GM19240 (cell line): ENCODE data around the gene ECPAS.
"Not testable (repeated sequence)": the region's sequence is repeated elsewhere in the genome, so short reads cannot be mapped to it uniquely, and the experiment has no call there.

Source experiments
- DNase-seq: peaks from one replicate; pipeline ENCODE4 v3.0.0; 2011; ENCODE audit warnings: low spot score; ENCODE audit not compliant: insufficient read length

The ECPAS gene

DNA sequence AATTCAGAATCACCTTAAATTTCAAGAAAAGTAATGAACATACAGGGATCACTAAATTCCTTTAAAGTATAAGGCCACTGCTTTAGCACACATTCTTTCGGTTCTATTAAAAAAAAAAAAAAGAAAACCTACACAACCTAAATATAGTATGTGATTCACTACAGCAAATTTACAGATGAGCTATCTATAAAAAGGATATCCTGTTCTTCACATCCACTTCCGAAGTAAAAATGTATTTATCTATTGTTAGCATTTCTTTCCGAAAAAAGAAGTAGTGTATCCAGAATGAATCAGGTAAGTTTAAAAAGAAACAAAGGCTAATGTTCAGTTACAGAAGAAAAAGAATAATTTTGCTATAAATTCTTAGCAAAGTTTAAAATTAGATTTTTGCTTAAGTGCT lies 70.2 kb downstream of the ECPAS start:
- no peak for DNase-seq

DNA sequence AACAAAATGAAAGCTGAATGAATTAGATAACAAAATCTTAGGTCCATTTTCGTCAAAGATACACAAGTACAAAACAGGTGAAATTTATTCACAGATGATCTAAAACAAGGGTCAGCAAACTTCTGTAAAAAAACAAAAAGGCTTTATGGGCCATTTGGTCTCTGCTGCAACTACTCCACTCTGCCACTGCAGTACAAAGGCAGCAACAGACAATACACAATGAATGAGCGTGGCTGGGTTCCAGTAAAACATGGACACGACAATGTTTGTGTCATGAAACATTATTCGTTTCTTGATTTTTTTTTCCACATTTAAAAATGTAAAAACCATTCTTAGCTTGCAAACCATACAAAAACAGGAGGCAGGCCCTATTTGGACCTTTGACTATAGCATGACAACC lies 71.9 kb downstream of the ECPAS start:
- no peak for DNase-seq

DNA sequence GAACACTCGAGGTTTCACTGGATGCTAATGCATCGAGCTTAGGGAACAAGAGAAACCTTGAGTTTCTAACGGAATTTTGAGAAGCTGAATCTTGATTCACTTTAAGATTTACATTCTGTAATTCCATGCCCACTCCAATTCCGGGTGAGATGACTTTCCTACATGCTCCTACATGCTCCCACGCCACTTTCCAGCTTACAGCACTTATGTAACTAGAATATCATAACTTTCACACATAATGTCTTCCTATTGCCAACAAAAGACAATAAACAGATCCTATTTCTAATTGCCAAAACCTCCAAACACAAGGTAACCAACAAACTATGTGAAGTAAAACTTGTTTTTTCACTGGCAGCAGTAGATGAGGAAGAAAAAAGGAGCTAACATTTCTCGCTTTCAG lies 72.9 kb downstream of the ECPAS start:
- no peak for DNase-seq

DNA sequence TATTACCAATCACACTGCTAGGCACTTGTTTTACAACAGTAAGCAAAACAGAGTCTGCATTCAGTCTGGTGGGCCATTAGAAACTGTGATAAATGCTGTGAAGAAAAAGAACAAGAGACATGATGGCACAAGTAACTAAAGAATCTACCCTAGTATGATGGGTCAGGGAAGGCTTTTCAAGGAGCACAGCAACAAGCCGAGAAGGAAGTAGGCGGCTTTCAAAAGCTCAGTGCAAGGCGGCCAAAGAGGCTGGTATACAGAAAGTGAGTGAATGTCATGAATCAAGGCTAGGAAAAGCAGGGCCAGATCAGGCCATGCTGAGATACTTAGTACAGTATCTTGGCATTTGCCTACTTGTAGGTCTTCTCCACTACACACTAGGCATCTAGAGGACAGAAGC lies 76.4 kb downstream of the ECPAS start:
- no peak for DNase-seq

DNA sequence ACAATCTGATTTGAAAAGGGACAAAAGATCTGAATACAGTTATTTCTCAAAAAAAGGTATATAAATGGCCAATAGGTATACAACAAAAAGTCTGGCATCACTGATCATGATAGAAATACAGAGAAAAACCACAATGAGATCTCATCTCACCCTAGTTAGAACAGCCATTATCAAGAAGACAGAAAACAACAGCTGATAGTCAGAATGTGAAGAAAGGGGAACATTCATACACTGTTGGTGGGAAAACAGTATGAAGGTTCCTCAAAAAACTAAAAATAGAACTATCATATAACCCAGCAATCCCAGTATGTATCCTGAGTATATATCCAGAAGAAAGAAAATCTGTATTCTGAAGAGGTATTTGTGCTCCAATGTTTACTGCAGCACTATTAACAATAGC lies 78.5 kb downstream of the ECPAS start:
- no peak for DNase-seq

DNA sequence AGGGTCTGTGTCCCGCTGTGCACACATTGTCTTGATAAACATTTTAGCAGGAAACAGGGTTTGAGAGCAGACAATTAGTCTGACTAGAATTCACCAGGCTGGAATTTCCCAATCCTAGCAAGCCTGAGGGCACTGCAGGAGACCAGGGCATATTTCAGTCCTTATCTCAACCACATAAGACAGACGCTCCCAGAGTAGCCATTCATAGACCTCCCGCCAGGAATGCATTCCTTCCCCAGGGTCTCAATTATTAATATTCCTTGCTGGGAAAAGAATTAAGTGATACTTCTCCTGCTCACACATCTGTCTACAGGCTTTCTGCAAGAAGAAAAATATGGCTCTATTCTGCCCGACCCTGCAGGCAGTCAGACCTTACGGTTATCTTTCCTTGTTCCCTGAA lies 82.7 kb downstream of the ECPAS start:
- not testable (repeated sequence) for DNase-seq

DNA sequence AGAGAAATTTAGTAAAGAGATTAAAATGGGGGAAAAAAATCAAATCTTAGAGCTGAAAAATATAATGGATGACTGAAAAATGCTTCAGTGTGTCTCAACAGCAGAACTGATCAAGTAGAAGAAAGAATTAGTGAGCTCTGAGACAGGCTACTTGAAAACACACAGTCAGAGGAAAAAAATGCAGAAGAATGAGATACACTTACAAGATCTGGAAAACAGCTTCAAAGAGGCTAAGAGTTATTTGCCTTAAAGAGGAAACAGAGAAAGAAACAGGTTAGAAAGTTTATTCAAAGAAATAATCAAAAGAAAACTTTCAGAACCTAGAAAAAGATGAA lies 83.7 kb downstream of the ECPAS start:
- no peak for DNase-seq

DNA sequence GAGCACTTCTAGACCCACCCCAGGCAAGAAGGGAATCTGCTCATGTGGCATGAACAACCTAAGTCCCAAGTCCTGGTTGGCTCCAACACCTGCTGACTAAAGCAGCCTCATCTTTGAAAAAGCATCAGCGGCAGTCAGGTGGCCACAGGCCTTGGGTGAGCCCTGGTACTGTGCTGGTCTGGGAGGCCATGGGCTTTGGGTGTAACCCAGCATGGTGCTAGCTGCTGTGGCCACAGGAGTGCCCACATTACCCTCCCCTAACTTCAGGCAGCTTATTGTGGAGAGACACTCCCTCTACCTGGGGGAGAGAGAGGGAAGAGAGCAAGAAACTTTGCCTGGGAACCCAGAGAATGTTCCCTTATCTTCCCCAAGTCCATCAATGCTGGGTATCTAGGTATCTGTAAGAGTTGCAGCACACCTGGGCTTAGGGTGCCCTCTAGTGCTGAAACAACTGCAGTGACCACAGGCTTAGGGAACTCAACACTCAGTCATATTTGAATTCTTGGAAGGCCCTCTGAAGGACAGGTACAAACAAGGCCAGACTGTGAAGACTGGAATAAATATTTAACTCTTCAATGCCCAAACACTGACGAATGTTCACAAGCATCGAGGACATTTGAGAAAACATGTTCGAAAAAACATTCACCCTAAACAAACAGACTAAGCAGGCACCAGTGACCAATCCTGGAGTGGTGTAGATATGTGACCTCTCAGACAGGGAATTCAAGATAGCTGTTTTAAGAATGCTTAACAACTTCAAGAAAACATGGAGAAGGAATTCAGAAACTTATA lies 84.2 kb downstream of the ECPAS start:
- DNase-seq = no peak

DNA sequence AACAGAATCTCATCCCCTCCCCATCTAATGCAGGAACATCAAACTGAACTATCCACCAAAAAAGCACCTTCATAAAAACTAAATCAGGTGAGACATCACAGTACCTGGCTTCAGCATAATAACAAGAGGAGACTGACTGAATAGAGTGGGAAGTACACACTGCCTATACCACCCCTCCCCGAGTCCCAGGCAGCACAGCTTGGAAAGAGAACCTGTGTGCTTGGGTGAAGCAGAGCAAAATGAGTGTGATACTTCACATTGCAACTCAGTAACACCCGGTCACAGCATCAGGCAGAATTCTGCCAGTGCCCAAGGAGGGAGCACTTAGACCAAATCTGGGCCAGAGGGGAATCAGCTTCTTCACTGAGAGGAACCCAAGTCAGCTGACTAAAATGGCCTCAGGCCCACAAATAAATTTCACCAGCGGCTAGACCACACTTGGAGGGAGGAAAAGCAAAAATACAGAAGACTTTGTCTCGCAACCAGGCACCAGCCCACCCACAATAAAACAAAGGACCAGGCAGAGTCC lies 84.9 kb downstream of the ECPAS start:
- no peak for DNase-seq

DNA sequence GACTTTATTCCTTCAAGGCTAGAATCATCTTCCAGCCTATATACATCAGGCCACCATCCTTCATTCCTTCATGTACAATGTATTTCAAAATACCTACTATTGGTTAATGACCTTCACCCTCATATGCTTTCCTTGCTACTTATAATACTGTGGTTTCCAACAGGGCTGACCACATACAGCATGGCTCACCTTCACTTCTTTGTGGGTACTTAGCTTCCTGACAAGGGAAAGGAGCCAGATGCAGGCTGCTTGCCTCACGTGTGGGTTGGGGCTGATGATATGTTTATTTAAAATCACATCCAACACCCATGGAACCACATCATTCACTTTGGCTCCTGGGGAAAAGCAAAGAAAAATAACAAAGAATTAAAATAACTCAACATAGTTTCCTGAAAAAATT lies 90.2 kb downstream of the ECPAS start:
- DNase-seq = no peak

DNA sequence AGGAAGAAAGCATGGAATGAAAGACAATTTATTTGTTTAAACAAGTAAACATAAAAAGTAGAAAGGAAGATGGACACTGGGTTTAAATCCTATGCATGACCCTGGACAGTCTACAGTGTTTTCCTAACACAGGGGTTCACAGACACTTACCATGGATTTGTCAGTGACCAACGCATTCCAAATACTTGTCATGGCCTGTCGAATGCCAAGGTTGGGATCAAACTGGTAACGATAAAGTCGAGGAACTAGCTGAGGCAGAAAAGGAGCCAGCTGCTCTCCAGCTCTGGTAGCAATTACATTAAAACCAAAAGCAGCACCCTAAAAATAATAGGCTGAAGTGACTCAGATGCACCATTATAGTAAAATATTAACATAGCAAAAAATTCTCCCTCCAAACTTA lies 94.8 kb downstream of the ECPAS start:
- DNase-seq = no peak

DNA sequence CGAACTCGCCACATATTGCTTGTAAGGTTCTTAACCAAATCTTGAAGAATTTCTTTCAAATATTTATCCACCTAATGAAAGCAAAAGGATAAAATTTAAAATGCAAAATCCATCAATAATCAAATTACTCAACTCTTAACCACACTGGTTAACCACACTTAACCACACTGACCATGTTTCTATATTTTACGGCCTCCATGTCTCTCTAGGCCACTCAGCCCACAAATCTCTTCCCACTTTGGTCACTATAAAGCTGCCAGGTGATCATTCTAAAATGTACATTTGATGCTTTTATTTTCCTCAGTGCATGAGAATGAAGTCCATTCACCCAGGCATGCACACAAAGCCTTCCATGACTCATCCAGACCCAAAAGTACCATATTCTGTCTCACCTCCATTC lies 97.8 kb downstream of the ECPAS start:
- no peak for DNase-seq

DNA sequence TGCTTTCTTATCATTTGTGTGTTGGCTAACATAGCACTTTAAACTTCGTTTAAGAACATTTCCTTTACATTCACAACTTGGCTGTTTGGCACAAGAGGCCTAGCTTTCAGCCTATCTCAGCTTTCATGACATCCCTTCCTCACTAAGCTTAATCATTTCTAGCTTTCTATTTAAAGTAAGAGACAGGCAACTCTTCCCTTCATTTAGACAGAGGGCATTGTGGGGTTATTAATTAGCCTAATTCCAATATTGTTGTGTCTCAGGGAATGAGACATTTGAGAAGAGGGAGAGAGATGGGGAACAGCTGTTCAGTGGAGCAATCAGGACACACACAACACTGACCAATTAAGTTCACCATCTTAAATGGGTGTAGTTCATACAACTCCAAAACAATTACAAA lies 103.2 kb downstream of the ECPAS start:
- no peak for DNase-seq

DNA sequence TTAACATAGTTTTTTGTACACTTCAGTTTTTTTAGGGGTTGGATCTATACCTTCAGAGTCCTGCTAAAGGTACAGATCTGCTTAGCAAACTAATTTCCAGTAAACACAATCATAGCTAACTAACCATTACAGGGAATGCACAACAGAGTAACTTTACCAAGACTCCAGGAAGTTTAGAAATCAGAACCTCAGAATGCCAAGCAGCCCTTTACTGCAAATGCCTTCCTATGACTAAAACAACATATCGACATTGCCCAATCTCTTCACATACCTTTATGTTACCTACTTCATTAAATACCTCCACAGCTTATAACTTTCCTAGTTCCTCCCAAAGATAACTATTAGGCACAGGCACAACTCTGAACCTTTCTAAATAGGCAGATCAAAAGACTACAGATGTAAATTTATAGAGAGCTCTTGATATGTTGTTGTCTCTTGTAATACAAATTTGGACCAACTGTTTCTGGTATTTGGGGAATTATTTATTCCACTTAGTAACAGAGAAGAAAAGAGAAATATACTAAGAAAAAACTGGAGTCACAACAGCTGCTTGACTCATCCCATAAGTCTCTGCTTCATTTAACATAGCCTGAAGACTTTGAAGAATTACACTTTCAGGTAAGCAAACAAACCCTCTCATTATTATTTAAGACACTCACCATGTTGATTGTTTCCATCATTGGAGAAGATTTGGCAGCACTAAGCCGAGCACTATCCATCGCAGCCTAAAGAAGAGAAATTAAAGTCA lies 108.2 kb downstream of the ECPAS start:
- no peak for DNase-seq

DNA sequence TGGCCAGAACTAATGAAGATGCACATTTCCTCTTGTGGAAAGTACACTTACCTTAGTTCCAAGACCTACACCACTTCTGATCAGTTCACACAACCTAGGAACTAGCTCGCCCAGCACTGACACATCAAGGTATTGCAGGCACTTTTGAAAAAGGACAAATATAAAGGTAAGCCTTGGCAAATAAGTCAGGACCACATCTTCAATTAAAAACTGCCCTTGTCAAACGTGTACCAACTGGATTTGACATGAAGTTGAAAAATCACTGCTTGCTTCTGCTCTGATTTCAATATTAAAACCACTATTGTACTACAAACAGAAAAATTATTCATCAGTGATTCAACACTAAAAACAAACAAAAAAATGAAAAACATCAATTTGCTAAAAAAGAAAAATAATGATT lies 109.1 kb downstream of the ECPAS start:
- DNase-seq = no peak

DNA sequence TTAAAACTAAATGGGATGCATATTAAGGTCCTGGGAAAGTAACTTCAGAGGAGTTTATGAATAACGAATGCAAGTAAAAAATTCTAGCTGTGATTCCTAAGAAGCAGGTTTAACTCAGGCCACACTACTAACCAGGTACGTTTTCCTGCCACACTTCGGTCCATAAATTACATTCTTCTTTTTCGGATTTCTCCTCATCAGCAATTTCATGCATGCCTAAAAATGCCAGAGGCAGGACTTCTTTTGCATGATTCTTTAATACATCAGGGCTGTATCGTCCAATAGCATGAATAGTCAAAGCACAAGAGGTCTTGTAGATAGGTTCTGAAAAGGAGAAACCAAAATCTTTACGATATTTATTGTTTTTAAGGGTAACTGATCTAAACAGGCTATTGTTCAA lies 111.9 kb downstream of the ECPAS start:
- no peak for DNase-seq

DNA sequence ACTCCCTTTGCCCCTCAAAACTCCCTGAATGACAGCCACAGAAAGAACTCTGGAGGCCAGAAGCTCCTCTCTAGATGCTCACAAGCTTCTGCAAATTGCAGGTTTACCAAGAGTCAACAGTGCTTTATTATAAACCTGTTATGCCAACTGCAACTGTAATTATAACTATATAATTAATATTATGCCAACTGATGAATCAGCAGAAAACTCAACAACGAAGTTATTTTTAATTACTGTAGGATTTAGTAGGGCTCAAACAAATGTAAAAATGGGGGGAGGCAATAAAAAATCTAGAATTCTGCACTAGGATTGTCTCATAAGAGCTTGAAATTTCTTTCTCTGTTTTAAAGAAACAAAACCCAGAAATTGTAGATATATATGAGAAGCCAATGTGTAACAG lies 117.2 kb downstream of the ECPAS start:
- no peak for DNase-seq

DNA sequence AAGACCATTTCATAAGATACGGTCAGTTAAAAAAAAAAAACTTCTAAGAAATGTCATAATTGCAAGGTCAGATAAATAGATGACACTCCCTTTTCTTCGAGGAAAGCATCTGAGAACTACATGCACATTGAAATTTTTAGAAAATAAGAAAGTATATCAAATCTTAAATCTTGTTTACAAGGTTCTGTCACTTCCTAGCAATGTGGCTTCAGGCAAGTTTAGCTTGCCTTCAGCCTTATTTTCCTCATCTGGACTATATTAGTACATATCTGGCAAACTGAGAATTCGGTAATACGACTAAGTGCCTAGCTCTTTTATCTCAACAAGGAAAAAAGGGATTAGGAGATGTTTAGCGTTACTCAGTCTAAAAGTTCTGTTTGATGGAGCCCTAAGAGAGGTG lies 121.7 kb downstream of the ECPAS start:
- DNase-seq = no peak

DNA sequence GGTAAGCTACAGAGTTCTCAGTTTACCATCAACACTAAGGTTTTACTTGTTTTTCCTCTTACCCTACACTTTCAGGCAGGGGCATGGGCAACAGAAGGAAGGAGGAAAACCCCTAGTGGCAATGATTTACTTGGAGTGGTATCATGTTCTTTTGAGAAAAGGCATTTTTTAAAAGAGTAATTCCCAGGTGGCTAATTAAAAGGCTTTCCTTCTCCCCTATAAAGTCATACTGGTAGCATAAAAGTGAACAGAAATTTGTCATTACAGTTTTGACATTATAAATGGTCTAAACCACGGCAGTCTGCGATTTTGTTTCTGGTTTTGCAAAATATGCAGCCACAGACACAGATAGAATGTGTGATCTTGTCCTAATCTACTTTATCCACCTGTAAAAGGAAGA lies 123.3 kb downstream of the ECPAS start:
- DNase-seq = no peak

DNA sequence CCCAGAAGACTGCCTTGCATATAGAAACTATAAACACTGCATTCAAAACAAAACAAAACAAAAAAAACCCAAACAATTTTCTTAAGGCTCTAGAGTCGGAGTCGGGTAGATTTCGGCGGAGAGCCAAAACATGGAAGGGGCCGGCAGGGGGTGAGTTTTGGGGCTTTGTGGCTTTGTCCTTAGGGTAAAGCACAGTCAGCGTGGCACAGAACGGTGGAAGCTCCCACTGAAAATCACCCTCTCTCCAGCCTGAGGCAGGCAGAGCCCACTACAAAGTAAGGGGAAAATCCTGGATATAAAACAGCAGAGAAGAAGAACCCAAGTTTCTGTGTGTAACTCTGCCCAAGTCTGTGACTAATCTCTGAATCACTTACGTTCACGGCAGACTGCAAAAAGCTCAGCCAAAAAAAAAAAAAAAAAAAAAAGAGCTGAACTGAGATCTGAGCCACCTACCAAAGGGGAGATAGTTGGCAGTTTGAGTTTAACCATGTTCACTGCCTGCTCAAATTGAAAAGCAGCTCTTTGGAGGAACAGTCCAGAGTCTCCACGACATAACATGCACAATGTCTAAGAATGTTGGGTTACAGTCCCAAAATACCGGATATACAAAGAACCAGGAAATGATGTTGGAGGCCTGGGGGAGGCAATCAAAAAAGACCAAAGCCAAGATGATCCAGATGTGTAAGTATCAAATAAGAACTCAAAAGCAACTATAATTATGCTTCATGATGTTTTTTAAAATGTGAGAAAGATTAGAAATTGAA lies 127.5 kb downstream of the ECPAS start:
- no peak for DNase-seq

DNA sequence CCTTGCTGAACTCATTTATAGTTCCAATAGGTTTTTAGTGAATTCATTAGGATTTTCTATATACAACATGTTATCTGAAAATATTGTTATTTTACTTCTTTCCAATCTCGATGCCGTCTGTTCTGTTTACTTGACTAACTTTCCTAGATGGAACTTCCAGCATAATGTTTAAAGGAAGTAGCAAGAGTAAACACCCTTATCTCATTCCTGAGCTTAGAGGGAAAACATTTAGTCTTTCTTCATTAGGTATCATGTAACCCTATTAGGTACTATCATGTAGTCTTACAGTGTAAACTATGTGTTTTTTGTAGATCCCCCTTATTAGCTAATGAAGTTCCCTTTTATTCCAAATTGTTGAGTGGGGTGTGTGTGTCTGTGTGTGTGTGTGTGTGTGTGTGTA lies 131.6 kb downstream of the ECPAS start:
- DNase-seq = no peak

DNA sequence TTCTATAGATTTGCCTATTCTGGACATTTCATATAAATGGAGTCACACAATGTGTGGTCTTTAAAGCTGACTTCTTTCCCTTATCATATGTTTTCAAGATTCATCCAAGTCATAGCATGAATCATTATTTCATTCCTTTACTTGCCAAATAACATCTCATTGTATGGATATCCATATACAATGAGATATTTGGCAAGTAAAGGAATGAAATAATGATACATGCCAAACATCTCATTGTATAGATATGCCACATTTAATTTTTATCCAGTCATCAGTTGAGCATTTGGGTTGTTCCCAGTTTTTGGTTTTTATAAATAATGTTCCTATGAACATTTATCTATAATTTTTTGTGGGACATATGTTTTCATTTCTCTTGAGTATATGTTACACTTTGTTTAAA lies 133.6 kb downstream of the ECPAS start:
- no peak for DNase-seq
